ENCODE results near the gene TSR3. TPM values are rescaled to one million over a fixed set of nuclear protein-coding genes. Genes with fewer than 3 reads are reported as not detected.
A peak's percentile ranks its signal among the peaks of the same experiment; 100 is the strongest.

TSR3 gene
- total RNA-seq, 2 donors from 2014 or later: 64.9 to 67.4 TPM

GRCh38 chr16:1335996-1336395 lies 15.7 kb downstream of the TSR3 start:
- WGBS, 2 experiments (ENCODE audit: insufficient coverage in 1 of 2, insufficient read length in 1 of 2): 9 to 30% methylated on average over 7 to 11 of the region's 12 CpGs
- H3K9me3 Mint-ChIP-seq: no peaks in the 10 kb centered on the region
- H3K27me3 ChIP-seq (ENCODE audit: control insufficient read depth, insufficient read depth, low read length, poor library complexity, severe bottlenecking): peaks cover 45% of the 10 kb centered on the region
- no peak overlapping the region for H3K9ac ChIP-seq (ENCODE audit: extremely low read depth, low read length, poor library complexity, severe bottlenecking)
- H3K27ac ChIP-seq (ENCODE audit: low read depth, low read length): peak overlapping the region; percentile 79
- H3K9me3 ChIP-seq (ENCODE audit: control insufficient read depth, low read length): no peaks in the 10 kb centered on the region
- no peak overlapping the region for H3K4me3 ChIP-seq (ENCODE audit: low read length)
- no peaks in the 10 kb centered on the region for H3K36me3 Mint-ChIP-seq (ENCODE audit: low read depth)
- peaks cover 11% of the 10 kb centered on the region for H3K4me1 ChIP-seq (ENCODE audit: control insufficient read depth, insufficient read depth, low read length)
- TF ChIP-seq CTCF (conservative IDR thresholded peaks at IDR 0.05): peak; percentile 33
- H3K36me3 ChIP-seq (ENCODE audit: control insufficient read depth, insufficient read depth, low read length): no peaks in the 10 kb centered on the region
- no peak for DNase-seq
- H3K27me3 Mint-ChIP-seq (ENCODE audit: insufficient read depth): peaks cover 34% of the 10 kb centered on the region
- peaks cover 10% of the 10 kb centered on the region for H3K4me1 Mint-ChIP-seq
- H3K27ac Mint-ChIP-seq: no peak overlapping the region
- no peak overlapping the region for H3K4me3 Mint-ChIP-seq

- Histone ChIP-seq H3K27ac (ENCODE audit: low read depth, low read length) (peak overlapping the region; percentile 79), H3K36me3 (ENCODE audit: control insufficient read depth, insufficient read depth, low read length) (no peaks in the 10 kb centered on the region), H3K4me1 (ENCODE audit: control insufficient read depth, insufficient read depth, low read length) (peaks cover 11% of the 10 kb centered on the region), H3K27me3 (ENCODE audit: control insufficient read depth, insufficient read depth, low read length, poor library complexity, severe bottlenecking) (peaks cover 45% of the 10 kb centered on the region), H3K4me3 (ENCODE audit: low read length) (no peak overlapping the region), H3K9me3 (ENCODE audit: control insufficient read depth, low read length) (no peaks in the 10 kb centered on the region), H3K9ac (ENCODE audit: extremely low read depth, low read length, poor library complexity, severe bottlenecking) (no peak overlapping the region)
- no peak for TF ChIP-seq CTCF (conservative IDR thresholded peaks at IDR 0.05)
- Mint-ChIP-seq H3K36me3 (ENCODE audit: low read depth) (no peaks in the 10 kb centered on the region), H3K4me3 (peak overlapping the region; percentile 48), H3K4me1 (peaks cover 10% of the 10 kb centered on the region), H3K27ac (no peak overlapping the region), H3K27me3 (ENCODE audit: insufficient read depth) (peaks cover 34% of the 10 kb centered on the region), H3K9me3 (peaks cover 1% of the 10 kb centered on the region)
- no peak for DNase-seq
- 75% methylated on average over 11 to 16 of the region's 16 CpGs for WGBS, 2 experiments (ENCODE audit: insufficient coverage in 1 of 2, insufficient read length in 1 of 2)
Measured at GRCh38 chr16:1335211-1335971, 16.3 kb downstream of the TSR3 start.

GRCh38 chr16:1334739-1335138 lies 16.9 kb downstream of the TSR3 start:
- Histone ChIP-seq H3K4me1 (ENCODE audit: control insufficient read depth, insufficient read depth, low read length) (peaks cover 11% of the 10 kb centered on the region), H3K27me3 (ENCODE audit: control insufficient read depth, insufficient read depth, low read length, poor library complexity, severe bottlenecking) (peaks cover 45% of the 10 kb centered on the region), H3K36me3 (ENCODE audit: control insufficient read depth, insufficient read depth, low read length) (no peaks in the 10 kb centered on the region), H3K9me3 (ENCODE audit: control insufficient read depth, low read length) (no peaks in the 10 kb centered on the region), H3K27ac (ENCODE audit: low read depth, low read length) (no peak overlapping the region), H3K4me3 (ENCODE audit: low read length) (no peak overlapping the region), H3K9ac (ENCODE audit: extremely low read depth, low read length, poor library complexity, severe bottlenecking) (no peak overlapping the region)
- H3K4me1 Mint-ChIP-seq: peaks cover 10% of the 10 kb centered on the region
- no peaks in the 10 kb centered on the region for H3K36me3 Mint-ChIP-seq (ENCODE audit: low read depth)
- no peak overlapping the region for H3K27ac Mint-ChIP-seq
- DNase-seq: no peak
- no peak for TF ChIP-seq CTCF (conservative IDR thresholded peaks at IDR 0.05)
- peaks cover 2% of the 10 kb centered on the region for H3K9me3 Mint-ChIP-seq
- WGBS, 2 experiments (ENCODE audit: insufficient coverage in 1 of 2, insufficient read length in 1 of 2): 36 to 39% methylated on average over 3 to 9 of the region's 9 CpGs
- H3K27me3 Mint-ChIP-seq (ENCODE audit: insufficient read depth): peaks cover 34% of the 10 kb centered on the region
- peak overlapping the region; percentile 48 for H3K4me3 Mint-ChIP-seq

Data from endodermal cell (in vitro differentiated cells).